ENCODE data around the gene MX1. TPM values are rescaled to one million over a fixed set of nuclear protein-coding genes. Genes with fewer than 3 reads are reported as not detected.

Gene MX1
- total and polyA plus RNA-seq, 2 experiments from 2014 or later: not detected

GRCh38 chr21:41396558-41397075, 29.4 kb upstream of the MX1 start:
- H3K36me3 ChIP-seq: no peaks in the 10 kb centered on the region
- TF ChIP-seq CTCF (IDR thresholded peaks at IDR 0.05; ENCODE audit: low read depth, low read length): no peak
- H3K4me1 ChIP-seq (ENCODE audit: low read depth): no peaks in the 10 kb centered on the region
- H3K27ac ChIP-seq: no peak overlapping the region
- no peak overlapping the region for H3K4me3 ChIP-seq
- DNase-seq (ENCODE audit: low read depth in 1 of 2, low spot score in 1 of 2): peak in 1 of 2 donors; percentile 63
- no peaks in the 10 kb centered on the region for H3K27me3 ChIP-seq
- no peaks in the 10 kb centered on the region for H3K9me3 ChIP-seq (ENCODE audit: low read depth)

GRCh38 chr21:41397471-41397891, 28.6 kb upstream of the MX1 start:
- Histone ChIP-seq H3K4me3 (no peak overlapping the region), H3K9me3 (ENCODE audit: low read depth) (no peaks in the 10 kb centered on the region), H3K27me3 (no peaks in the 10 kb centered on the region), H3K36me3 (no peaks in the 10 kb centered on the region), H3K27ac (no peak overlapping the region), H3K4me1 (ENCODE audit: low read depth) (no peaks in the 10 kb centered on the region)
- DNase-seq (ENCODE audit: low read depth in 1 of 2, low spot score in 1 of 2): no peak
- no peak for TF ChIP-seq CTCF (IDR thresholded peaks at IDR 0.05; ENCODE audit: low read depth, low read length)

GRCh38 chr21:41398251-41398650, 27.8 kb upstream of the MX1 start:
- DNase-seq (ENCODE audit: low read depth in 1 of 2, low spot score in 1 of 2): no peak
- H3K36me3 ChIP-seq: no peaks in the 10 kb centered on the region
- H3K4me3 ChIP-seq: no peak overlapping the region
- no peaks in the 10 kb centered on the region for H3K27me3 ChIP-seq
- TF ChIP-seq CTCF (IDR thresholded peaks at IDR 0.05; ENCODE audit: low read depth, low read length): no peak
- no peaks in the 10 kb centered on the region for H3K4me1 ChIP-seq (ENCODE audit: low read depth)
- no peak overlapping the region for H3K27ac ChIP-seq
- no peaks in the 10 kb centered on the region for H3K9me3 ChIP-seq (ENCODE audit: low read depth)

- H3K36me3 ChIP-seq: no peaks in the 10 kb centered on the region
- H3K9me3 ChIP-seq (ENCODE audit: low read depth): no peaks in the 10 kb centered on the region
- no peaks in the 10 kb centered on the region for H3K27me3 ChIP-seq
- no peak for TF ChIP-seq CTCF (IDR thresholded peaks at IDR 0.05; ENCODE audit: low read depth, low read length)
- no peak for DNase-seq (ENCODE audit: low read depth in 1 of 2, low spot score in 1 of 2)
- H3K4me1 ChIP-seq (ENCODE audit: low read depth): no peaks in the 10 kb centered on the region
- H3K27ac ChIP-seq: no peak overlapping the region
- no peak overlapping the region for H3K4me3 ChIP-seq
Measured at GRCh38 chr21:41398831-41399230, 27.2 kb upstream of the MX1 start.

- Histone ChIP-seq H3K27ac (no peak overlapping the region), H3K4me1 (ENCODE audit: low read depth) (no peaks in the 10 kb centered on the region), H3K36me3 (no peaks in the 10 kb centered on the region), H3K9me3 (ENCODE audit: low read depth) (no peaks in the 10 kb centered on the region), H3K27me3 (no peaks in the 10 kb centered on the region), H3K4me3 (no peak overlapping the region)
- DNase-seq (ENCODE audit: low read depth in 1 of 2, low spot score in 1 of 2): no peak
- TF ChIP-seq CTCF (IDR thresholded peaks at IDR 0.05; ENCODE audit: low read depth, low read length): no peak
Measured at GRCh38 chr21:41399246-41399800, 26.7 kb upstream of the MX1 start.
